Effector CD8-positive, alpha-beta T cell (primary cell): ENCODE data around the gene SUSD6.
"Not testable (repeated sequence)": the region's sequence is repeated elsewhere in the genome, so short reads cannot be mapped to it uniquely, and the experiment has no call there.

Source experiments
- DNase-seq: peaks from one replicate; lab custom pipeline; 2025; lab: John Stamatoyannopoulos, UW

SUSD6 gene

GRCh38 chr14:69591317-69591716 lies 20.1 kb upstream of the SUSD6 start:
- no peak for DNase-seq

- no peak for DNase-seq
These were observed 18.2 kb upstream of the SUSD6 start for GRCh38 chr14:69593018-69593677.

GRCh38 chr14:69594846-69595245 lies 16.6 kb upstream of the SUSD6 start:
- no peak for DNase-seq

- DNase-seq: no peak
These were observed 16.1 kb upstream of the SUSD6 start for GRCh38 chr14:69595336-69595735.

GRCh38 chr14:69599431-69599830 lies 12.0 kb upstream of the SUSD6 start:
- not testable (repeated sequence) for DNase-seq

GRCh38 chr14:69600304-69600891 lies 11.0 kb upstream of the SUSD6 start:
- DNase-seq: no peak

GRCh38 chr14:69605738-69606137 lies 5.7 kb upstream of the SUSD6 start:
- no peak for DNase-seq

- no peak for DNase-seq
These were observed 4.9 kb upstream of the SUSD6 start for GRCh38 chr14:69606258-69607184.

- DNase-seq: no peak
These were observed 1.1 kb upstream of the SUSD6 start for GRCh38 chr14:69610020-69610873.

- no peak for DNase-seq
These were observed 573 bp upstream of the SUSD6 start for GRCh38 chr14:69610874-69611171.

GRCh38 chr14:69612014-69612782 lies 802 bp downstream of the SUSD6 start:
- DNase-seq: peak; percentile 28

- DNase-seq: no peak
These were observed 1.4 kb downstream of the SUSD6 start for GRCh38 chr14:69612783-69613130.

GRCh38 chr14:69613312-69614073 lies 2.1 kb downstream of the SUSD6 start:
- no peak for DNase-seq

- DNase-seq: no peak
These were observed 3.2 kb downstream of the SUSD6 start for GRCh38 chr14:69614592-69614991.

GRCh38 chr14:69615121-69615495 lies 3.7 kb downstream of the SUSD6 start:
- DNase-seq: no peak

- no peak for DNase-seq
These were observed 4.4 kb downstream of the SUSD6 start for GRCh38 chr14:69615496-69616407.

- DNase-seq: no peak
These were observed 5.0 kb downstream of the SUSD6 start for GRCh38 chr14:69616408-69616773.

- no peak for DNase-seq
These were observed 6.4 kb downstream of the SUSD6 start for GRCh38 chr14:69617796-69618195.

GRCh38 chr14:69619012-69619411 lies 7.6 kb downstream of the SUSD6 start:
- no peak for DNase-seq

GRCh38 chr14:69620211-69620611 lies 8.8 kb downstream of the SUSD6 start:
- no peak for DNase-seq
